ENCODE data around the gene CLDN9. TPM values are rescaled to one million over a fixed set of nuclear protein-coding genes. Genes with fewer than 3 reads are reported as not detected.

The CLDN9 gene
- total and polyA plus RNA-seq, 9 of the 15 experiments (the other 6 are each of a cell fraction or from before 2014, with no cell fraction given), result 0.12 to 0.44 (median 0.22) TPM; not detected in 4

GRCh38 chr16:3023669-3024478 lies 11.2 kb downstream of the CLDN9 start, which contains the start of the genes HCFC1R1 and THOC6 (continued):
- no peak for TF ChIP-seq NFXL1 (CRISPR knock-in tag; IDR thresholded peaks at IDR 0.05)
- TF ChIP-seq ESRRB (CRISPR knock-in tag; IDR thresholded peaks at IDR 0.05; ENCODE audit: borderline replicate concordance), result peak; percentile 52; the same call in 1 of the 2 replicates
- no peak for TF ChIP-seq MEF2A (IDR thresholded peaks at IDR 0.05; ENCODE audit: control insufficient read depth, low read depth, low read length)
- peak; percentile 96 for TF ChIP-seq POLR2AphosphoS2 (IDR thresholded peaks at IDR 0.05; ENCODE audit: low read length)
- peak; percentile 47 for TF ChIP-seq NEUROD1 (IDR thresholded peaks at IDR 0.05; ENCODE audit: borderline replicate concordance, low read depth, low read length, partially characterized antibody)
- TF ChIP-seq MEIS2 (IDR thresholded peaks at IDR 0.05; ENCODE audit: partially characterized antibody), result no peak
- TF ChIP-seq ZBTB26 (CRISPR knock-in tag; IDR thresholded peaks at IDR 0.05), result no peak
- TF ChIP-seq NELFE (IDR thresholded peaks at IDR 0.05; ENCODE audit: insufficient read depth, insufficient read length), result no peak
- peak; percentile 71 for TF ChIP-seq PML (IDR thresholded peaks at IDR 0.05; ENCODE audit: low read length)
- TF ChIP-seq TSC22D4 (tag; IDR thresholded peaks at IDR 0.05), result no peak
- TF ChIP-seq RFX5 (IDR thresholded peaks at IDR 0.05; ENCODE audit: low read depth, low read length), result no peak
- no peak; the same call in 1 of the 2 replicates for TF ChIP-seq C11orf30 (IDR thresholded peaks at IDR 0.05; ENCODE audit: low read depth)
- no peak for TF ChIP-seq ZNF707 (CRISPR knock-in tag; conservative IDR thresholded peaks at IDR 0.05)
- no peak for TF ChIP-seq ZBTB43 (CRISPR knock-in tag; IDR thresholded peaks at IDR 0.05)
- 0 out of 2 replicates have a peak, but pooled peaks have one; percentile 33 for TF ChIP-seq ZNF431 (CRISPR knock-in tag; IDR thresholded peaks at IDR 0.05)
- no peak; the same call in 1 of the 2 replicates for TF ChIP-seq CTBP1 (IDR thresholded peaks at IDR 0.05; ENCODE audit: borderline replicate concordance)
- peak; percentile 63; the same call in 1 of the 2 replicates for TF ChIP-seq EGR1 (conservative IDR thresholded peaks at IDR 0.05)
- TF ChIP-seq ZFX (CRISPR knock-in tag; IDR thresholded peaks at IDR 0.05), result peak; percentile 95
- peak in 1 of 2 experiments; percentile 58; a peak in 2 of 4 replicates for TF ChIP-seq BCLAF1 (IDR thresholded peaks at IDR 0.05; ENCODE audit: borderline replicate concordance in 1 of 2, control insufficient read depth in 1 of 2, low read depth in 2 of 2, low read length in 1 of 2)
- TF ChIP-seq THRAP3 (IDR thresholded peaks at IDR 0.05; ENCODE audit: borderline replicate concordance), result no peak; the same call in 1 of the 2 replicates
- peak; percentile 99 for TF ChIP-seq ZNF143 (CRISPR knock-in tag; IDR thresholded peaks at IDR 0.05)
- peak; percentile 72; the same call in 1 of the 2 replicates for TF ChIP-seq DNMT1 (IDR thresholded peaks at IDR 0.05)
- TF ChIP-seq BRF1 (IDR thresholded peaks at IDR 0.05; ENCODE audit: borderline replicate concordance, extremely low read depth, insufficient read length), result no peak
